ENCODE measurements around the gene SLC27A5. TPM values are rescaled to one million over a fixed set of nuclear protein-coding genes. Genes with fewer than 3 reads are reported as not detected.

The SLC27A5 gene
- total and polyA plus RNA-seq, 2 experiments from 2014 or later, result 3.6 to 5.1 TPM

DNA sequence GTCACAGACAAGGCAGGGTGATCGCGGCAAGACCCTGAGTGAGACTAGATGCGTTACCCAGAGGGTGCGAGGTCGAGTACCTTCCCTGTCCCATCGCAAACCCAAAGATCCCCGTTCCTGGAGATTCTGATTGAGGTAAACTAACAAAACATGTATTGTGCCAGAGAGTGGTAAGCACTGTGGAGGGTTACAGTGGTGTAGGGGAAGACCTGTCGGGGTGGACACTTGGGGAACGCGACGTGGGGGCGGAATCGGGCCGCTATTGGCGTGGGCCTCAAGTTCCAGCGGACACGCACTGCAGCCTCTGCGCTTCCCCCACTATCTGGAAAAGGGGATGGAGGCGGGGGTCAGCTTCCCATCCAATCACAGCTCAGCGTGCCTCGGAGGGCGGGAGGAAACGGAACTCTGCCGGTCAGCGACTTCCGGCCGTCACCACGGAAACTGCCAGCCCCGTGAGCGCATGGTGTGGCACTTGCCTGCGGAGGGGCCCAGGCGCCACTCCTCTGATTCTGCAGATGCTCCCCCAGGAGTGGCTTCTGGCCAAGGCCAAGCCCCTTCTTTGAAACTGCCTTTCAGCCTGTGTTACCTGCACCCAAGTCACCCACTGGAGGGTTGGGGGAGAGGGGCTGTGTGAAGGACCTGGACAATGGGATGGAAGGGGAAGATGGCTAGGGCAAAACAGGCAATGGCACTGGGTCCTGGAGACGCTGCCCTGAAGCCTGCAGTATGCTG is 47.6 kb upstream of the SLC27A5 start:
- Histone ChIP-seq H3K9me2 (ENCODE audit: insufficient read depth) (no peaks in the 10 kb centered on the region), H3K4me2 (ENCODE audit: unreplicated experiment) (peak overlapping the region; percentile 91), H3K4me1 (ENCODE audit: insufficient read depth) (peaks cover 26% of the 10 kb centered on the region), H3K27ac (peak overlapping the region; percentile 96), H3K36me3 (ENCODE audit: low read depth) (peaks cover 3% of the 10 kb centered on the region; the same call in 1 of the 2 replicates), H3K79me2 (ENCODE audit: insufficient read depth) (peaks cover 32% of the 10 kb centered on the region), H3K4me3 (peak overlapping the region; percentile 83), H2AFZ (peak overlapping the region; percentile 74), H3K9me3 (ENCODE audit: low read depth) (no peaks in the 10 kb centered on the region), H3K9ac (peak overlapping the region; percentile 96), H4K20me1 (ENCODE audit: insufficient read depth) (no peaks in the 10 kb centered on the region), H3F3A (ENCODE audit: insufficient read depth) (peaks cover 34% of the 10 kb centered on the region), H3K27me3 (replicated peaks; ENCODE audit: insufficient read depth) (no peaks in the 10 kb centered on the region)
- 1 to 2% methylated on average over 29 to 32 of the region's 33 CpGs for WGBS, 2 experiments (ENCODE audit: low coverage in 1 of 2, low lambda C conversion rate in 2 of 2, missing lambda C conversion rate in 2 of 2)
- in situ Hi-C loops (cut with MboI), result no loop called here
- TF ChIP-seq EZH2phosphoT487 (IDR thresholded peaks at IDR 0.05; ENCODE audit: insufficient read depth, low read depth) (no peak), EZH2 (IDR thresholded peaks at IDR 0.05; ENCODE audit: insufficient read depth, poor library complexity, severe bottlenecking) (no peak)
- DNase-seq, result peak; percentile 94

DNA sequence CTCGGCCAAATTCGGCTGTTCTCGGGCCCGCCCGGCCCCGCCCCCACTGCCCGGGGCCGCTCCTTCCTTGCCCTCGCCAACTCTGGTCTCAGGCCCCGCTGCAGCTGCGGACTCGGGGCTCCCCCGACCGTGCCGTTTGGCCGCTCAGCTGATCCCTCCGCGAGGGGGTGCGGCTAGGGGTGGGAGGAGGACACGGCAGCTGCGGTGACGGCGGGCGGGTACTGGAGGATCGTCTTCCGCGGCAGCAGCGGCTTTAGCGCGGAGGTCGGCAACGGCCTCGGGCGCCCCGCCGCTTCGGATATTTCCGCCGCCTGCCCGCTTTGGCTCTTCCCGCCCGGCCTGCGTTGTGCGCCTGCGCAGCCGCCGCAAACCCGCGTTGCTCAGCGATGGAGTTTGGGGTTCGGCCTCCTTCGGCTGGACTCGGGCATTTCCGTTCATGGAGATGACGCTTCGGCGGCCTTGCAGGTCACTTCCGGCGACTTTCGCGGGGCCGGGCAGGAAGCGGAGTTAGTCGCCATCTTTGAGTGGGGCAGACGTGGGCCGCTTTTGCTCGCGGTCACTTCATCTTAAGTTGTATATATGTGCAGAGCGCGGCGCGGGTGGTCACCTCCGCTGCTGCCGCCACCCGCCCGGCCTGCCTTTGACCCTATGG is 47.0 kb upstream of the SLC27A5 start:
- H3K4me1 ChIP-seq (ENCODE audit: insufficient read depth), result peaks cover 32% of the 10 kb centered on the region
- H3K79me2 ChIP-seq (ENCODE audit: insufficient read depth), result peaks cover 39% of the 10 kb centered on the region
- in situ Hi-C loops (cut with MboI), result no loop called here

DNA sequence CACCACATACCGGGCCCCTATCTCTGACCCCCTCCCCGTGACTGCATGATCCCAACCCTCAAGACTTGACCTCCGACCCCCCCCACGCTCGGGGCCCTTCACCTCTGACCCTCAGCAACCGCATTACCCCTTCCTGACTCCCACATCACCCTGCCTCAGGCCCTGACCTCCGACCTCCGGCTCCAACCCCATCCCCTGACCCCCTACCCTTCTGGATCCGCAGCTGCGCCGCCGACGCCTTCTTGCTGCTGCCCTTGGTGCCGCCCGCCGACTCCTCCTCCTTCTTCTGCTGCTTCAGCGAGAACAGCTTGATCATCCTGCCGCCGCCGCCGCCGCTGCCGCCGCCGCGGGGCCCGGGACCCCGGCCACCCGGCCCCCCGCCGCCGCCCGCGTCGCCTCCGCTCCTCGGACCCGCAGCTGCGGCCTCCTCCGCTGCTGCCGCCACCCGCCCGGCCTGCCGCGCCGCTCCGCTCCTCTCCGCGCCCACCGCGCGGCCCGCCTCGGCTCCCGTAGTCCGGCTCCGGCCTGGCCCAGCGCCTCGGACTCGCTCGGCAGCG is 46.4 kb upstream of the SLC27A5 start, which contains the start of gene UBE2M:
UBE2M (minus strand) TSS at position 546 of the 557 bp plus-strand sequence; CDS start at position 316, 230 bp downstream.
- peaks cover 34% of the 10 kb centered on the region for H3F3A ChIP-seq (ENCODE audit: insufficient read depth)
- H3K4me1 ChIP-seq (ENCODE audit: insufficient read depth), result peaks cover 30% of the 10 kb centered on the region
- peaks cover 45% of the 10 kb centered on the region for H3K79me2 ChIP-seq (ENCODE audit: insufficient read depth)
- no peaks in the 10 kb centered on the region for H3K9me2 ChIP-seq (ENCODE audit: insufficient read depth)
- H3K36me3 ChIP-seq (ENCODE audit: low read depth), result peaks cover 3% of the 10 kb centered on the region; the same call in 1 of the 2 replicates
- H3K9ac ChIP-seq, result peak within 1 kb of the TSS; percentile 96
- H3K4me2 ChIP-seq (ENCODE audit: unreplicated experiment), result peak within 1 kb of the TSS; percentile 91
- no peaks in the 10 kb centered on the region for H3K9me3 ChIP-seq (ENCODE audit: low read depth)
- 0 to 1% methylated on average over 11 to 61 of the region's 62 CpGs for WGBS, 2 experiments (ENCODE audit: low coverage in 1 of 2, low lambda C conversion rate in 2 of 2, missing lambda C conversion rate in 2 of 2)
- no peaks in the 10 kb centered on the region for H4K20me1 ChIP-seq (ENCODE audit: insufficient read depth)
- in situ Hi-C loops (cut with MboI), result no loop called here
- no peaks in the 10 kb centered on the region for H3K27me3 ChIP-seq (replicated peaks; ENCODE audit: insufficient read depth)
- TF ChIP-seq EZH2phosphoT487 (IDR thresholded peaks at IDR 0.05; ENCODE audit: insufficient read depth, low read depth) (no peak), EZH2 (IDR thresholded peaks at IDR 0.05; ENCODE audit: insufficient read depth, poor library complexity, severe bottlenecking) (no peak)
- peak within 1 kb of the TSS; percentile 83 for H3K4me3 ChIP-seq
- peak within 1 kb of the TSS; percentile 74 for H2AFZ ChIP-seq
- peak; percentile 77 for DNase-seq
- peak within 1 kb of the TSS; percentile 96 for H3K27ac ChIP-seq

More for the DNA sequence above, 47.0 kb upstream of the SLC27A5 start:
- Histone ChIP-seq H3F3A (ENCODE audit: insufficient read depth) (peaks cover 34% of the 10 kb centered on the region), H3K27me3 (replicated peaks; ENCODE audit: insufficient read depth) (no peaks in the 10 kb centered on the region), H3K27ac (peak overlapping the region; percentile 96), H3K9me3 (ENCODE audit: low read depth) (no peaks in the 10 kb centered on the region), H3K9ac (peak overlapping the region; percentile 96), H3K4me2 (ENCODE audit: unreplicated experiment) (peak overlapping the region; percentile 91), H3K36me3 (ENCODE audit: low read depth) (peaks cover 3% of the 10 kb centered on the region; the same call in 1 of the 2 replicates), H3K4me3 (peak overlapping the region; percentile 83), H4K20me1 (ENCODE audit: insufficient read depth) (no peaks in the 10 kb centered on the region), H2AFZ (peak overlapping the region; percentile 74), H3K9me2 (ENCODE audit: insufficient read depth) (no peaks in the 10 kb centered on the region)
- TF ChIP-seq EZH2 (IDR thresholded peaks at IDR 0.05; ENCODE audit: insufficient read depth, poor library complexity, severe bottlenecking), result no peak
- no peak for TF ChIP-seq EZH2phosphoT487 (IDR thresholded peaks at IDR 0.05; ENCODE audit: insufficient read depth, low read depth)
- peak; percentile 99 for DNase-seq
- 0 to 1% methylated on average over 49 to 59 of the region's 76 CpGs for WGBS, 2 experiments (ENCODE audit: low coverage in 1 of 2, low lambda C conversion rate in 2 of 2, missing lambda C conversion rate in 2 of 2)

Data from GM23248 (cell line).